Measurements from ENCODE around the gene UBQLNL.

UBQLNL gene

GRCh38 chr11:5507177-5507932, 9.1 kb downstream of the UBQLNL start:
- DNase-seq = no peak

GRCh38 chr11:5505363-5506048, 11.0 kb downstream of the UBQLNL start:
- DNase-seq = no peak

- no peak for DNase-seq
Measured at GRCh38 chr11:5504403-5504921, 12.0 kb downstream of the UBQLNL start.

- peak; percentile 16 for DNase-seq
Measured at GRCh38 chr11:5500393-5500801, 16.1 kb downstream of the UBQLNL start.

- DNase-seq = no peak
Measured at GRCh38 chr11:5499671-5500070, 16.8 kb downstream of the UBQLNL start.

GRCh38 chr11:5489576-5490357, 26.7 kb downstream of the UBQLNL start:
- peak; percentile 6 for DNase-seq

- no peak for DNase-seq
Measured at GRCh38 chr11:5488798-5489399, 27.6 kb downstream of the UBQLNL start.

GRCh38 chr11:5488385-5488784, 28.1 kb downstream of the UBQLNL start, which contains the start of gene OR52D1:
Gene OR52D1, plus strand, starts transcription at chr11:5488685. Its CDS starts 22 bp downstream, at chr11:5488707.
- no peak for DNase-seq

GRCh38 chr11:5486421-5486820, 30.1 kb downstream of the UBQLNL start:
- DNase-seq = no peak

- DNase-seq = no peak
Measured at GRCh38 chr11:5486003-5486402, 30.5 kb downstream of the UBQLNL start.

GRCh38 chr11:5476186-5476819, 40.2 kb downstream of the UBQLNL start:
- DNase-seq = peak; percentile 51

GRCh38 chr11:5473921-5474320, 42.6 kb downstream of the UBQLNL start:
- DNase-seq = no peak

- no peak for DNase-seq
Measured at GRCh38 chr11:5467527-5467926, 49.0 kb downstream of the UBQLNL start.

Data from inflammatory macrophage treated with lipopolysaccharide for 4 hours (primary cell).